GM12865 (cell line): ENCODE results near the gene ADPRM.
A peak's percentile ranks its signal among the peaks of the same experiment; 100 is the strongest.

ENCODE experiments used
- DNase-seq: peaks from one replicate; pipeline ENCODE4 v3.0.0; 2010; ENCODE audit warnings: low read depth
- H3K4me3 ChIP-seq: 2 replicates; pipeline ENCODE4 v1.5.1; 2011; ENCODE audit warnings: mild to moderate bottlenecking, low read depth, low read length, control low read depth
- TF ChIP-seq, protein P1 (sequence below): IDR thresholded peaks from 2 replicates; pipeline ENCODE4 v1.5.1; 2011; ENCODE audit warnings: low read length, control low read depth, low read depth, inconsistent platforms; ENCODE audit not compliant: insufficient read depth; ENCODE audit errors: missing control alignments

Gene ADPRM

DNA sequence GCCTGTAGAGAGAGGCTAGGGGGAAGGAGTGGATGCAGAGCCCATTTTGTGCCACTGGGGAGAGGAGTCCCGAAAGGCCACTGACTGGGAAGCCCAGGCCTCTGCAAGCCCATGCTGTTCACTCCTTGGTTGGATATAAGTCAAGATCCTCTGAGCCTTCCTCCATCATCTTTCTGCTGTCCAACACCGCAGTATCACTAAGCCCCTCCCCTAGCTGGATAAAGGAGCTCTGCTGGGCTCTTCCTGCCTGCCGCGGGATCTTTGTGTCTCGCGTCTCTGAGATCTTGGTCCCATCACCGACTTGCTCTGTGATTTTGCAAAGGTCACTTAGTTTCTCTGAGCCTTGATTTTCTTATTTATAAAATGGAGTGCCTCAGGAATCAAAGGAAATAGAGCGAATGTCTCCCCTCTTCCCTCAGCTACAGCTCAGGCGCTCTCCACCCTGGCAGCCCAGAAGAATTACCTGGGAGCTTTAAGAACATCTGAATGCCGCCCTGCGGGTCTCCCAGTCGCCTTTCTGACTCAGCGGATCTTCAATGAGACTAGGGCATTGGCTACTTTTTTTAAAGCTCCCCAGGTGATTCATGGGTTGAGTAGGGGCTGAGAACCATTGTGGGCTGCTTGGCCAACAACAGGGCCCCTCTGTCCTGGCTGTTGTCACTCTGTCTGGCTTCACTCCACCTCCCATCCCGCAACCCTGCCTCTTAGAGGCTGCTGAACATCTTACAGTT, 57.6 kb downstream of the ADPRM start:
- no peak for DNase-seq
- TF ChIP-seq, protein P1, sequence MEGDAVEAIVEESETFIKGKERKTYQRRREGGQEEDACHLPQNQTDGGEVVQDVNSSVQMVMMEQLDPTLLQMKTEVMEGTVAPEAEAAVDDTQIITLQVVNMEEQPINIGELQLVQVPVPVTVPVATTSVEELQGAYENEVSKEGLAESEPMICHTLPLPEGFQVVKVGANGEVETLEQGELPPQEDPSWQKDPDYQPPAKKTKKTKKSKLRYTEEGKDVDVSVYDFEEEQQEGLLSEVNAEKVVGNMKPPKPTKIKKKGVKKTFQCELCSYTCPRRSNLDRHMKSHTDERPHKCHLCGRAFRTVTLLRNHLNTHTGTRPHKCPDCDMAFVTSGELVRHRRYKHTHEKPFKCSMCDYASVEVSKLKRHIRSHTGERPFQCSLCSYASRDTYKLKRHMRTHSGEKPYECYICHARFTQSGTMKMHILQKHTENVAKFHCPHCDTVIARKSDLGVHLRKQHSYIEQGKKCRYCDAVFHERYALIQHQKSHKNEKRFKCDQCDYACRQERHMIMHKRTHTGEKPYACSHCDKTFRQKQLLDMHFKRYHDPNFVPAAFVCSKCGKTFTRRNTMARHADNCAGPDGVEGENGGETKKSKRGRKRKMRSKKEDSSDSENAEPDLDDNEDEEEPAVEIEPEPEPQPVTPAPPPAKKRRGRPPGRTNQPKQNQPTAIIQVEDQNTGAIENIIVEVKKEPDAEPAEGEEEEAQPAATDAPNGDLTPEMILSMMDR = no peak
- H3K4me3 ChIP-seq = no peak overlapping the region

GRCh38 chr17:10755592-10756127, 58.3 kb downstream of the ADPRM start:
- no peak for DNase-seq
- TF ChIP-seq, protein P1 = no peak
- no peak overlapping the region for H3K4me3 ChIP-seq

DNA sequence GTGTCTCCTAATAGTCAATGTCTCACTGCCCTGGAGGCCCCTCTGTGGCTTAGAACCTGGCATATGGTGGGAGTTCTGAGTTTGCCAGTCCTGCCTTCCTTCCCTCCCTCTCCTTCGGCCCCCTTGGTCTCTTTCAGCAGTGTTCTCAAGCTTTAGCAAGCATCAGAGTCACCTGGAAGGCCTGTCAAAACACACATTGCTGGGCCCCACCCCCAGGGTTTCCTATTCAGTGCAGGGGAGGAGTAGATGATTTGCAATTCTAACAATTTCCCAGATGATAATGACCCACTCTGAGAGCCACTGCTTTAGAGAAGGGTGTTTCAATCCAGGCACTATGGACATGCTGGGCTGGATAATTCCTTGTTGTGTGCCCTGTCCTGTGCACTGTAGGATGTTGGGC, 58.8 kb downstream of the ADPRM start:
- TF ChIP-seq, protein P1 = no peak
- no peak for DNase-seq
- no peak overlapping the region for H3K4me3 ChIP-seq

DNA sequence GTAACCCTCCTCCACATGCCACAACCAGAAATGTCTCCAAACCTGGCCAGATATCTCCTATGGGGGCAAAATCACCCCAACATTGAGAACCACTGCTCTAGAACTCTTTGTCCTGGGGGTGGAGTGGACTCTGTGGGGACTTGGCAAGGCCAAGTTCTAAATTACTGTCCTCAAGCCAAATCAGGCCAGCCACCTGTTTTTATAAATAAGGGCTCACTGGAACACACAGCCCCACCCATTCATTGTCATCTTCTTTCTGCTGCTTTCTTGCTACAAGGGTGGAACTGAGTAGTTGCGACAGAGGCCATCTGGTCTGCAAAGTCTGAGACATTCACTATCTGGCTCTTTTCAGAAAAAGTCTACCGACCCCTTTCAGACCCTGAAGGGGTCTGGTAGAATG, 59.2 kb downstream of the ADPRM start:
- DNase-seq = no peak
- TF ChIP-seq, protein P1 = no peak
- H3K4me3 ChIP-seq = no peak overlapping the region

DNA sequence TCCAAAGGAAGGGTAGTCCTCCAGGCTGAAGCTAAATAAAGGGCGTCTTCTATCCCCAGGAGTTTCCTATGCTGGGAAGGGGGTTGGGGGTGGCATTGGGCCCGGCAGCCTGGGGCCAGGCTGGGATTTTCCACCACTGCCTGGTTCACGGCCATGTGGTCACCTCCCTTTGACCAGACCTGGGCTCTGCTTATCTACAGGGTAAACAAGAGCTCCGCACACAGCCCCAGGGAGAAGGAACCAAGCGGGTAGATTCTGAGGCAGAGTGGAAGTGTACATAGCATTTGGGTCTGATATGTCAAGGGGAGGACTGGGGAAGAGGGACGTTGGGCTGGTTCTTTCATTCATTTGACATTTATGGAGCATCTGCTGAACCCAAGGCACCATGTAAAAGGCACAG, 59.7 kb downstream of the ADPRM start:
- H3K4me3 ChIP-seq = no peak overlapping the region
- no peak for DNase-seq
- TF ChIP-seq, protein P1 = no peak

DNA sequence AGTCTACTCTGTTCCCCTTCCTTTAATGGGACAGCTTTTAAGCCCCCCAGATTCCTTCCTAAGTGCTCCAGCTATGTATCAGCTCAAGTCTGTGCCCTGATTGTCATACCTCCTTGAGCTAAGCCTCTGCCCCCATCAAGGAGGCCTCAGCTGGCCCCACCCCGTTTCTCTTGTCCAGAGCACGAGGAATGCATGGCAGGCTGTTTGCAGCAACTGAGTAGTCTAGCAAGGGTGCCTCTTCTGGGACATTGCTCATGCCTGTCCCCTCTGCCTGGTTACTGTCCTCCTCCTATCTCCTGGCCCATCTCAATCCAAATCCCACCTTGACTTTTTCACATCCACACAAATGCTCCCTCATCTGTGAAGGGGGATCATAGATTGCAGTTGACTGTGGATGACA, 60.3 kb downstream of the ADPRM start:
- DNase-seq = no peak
- TF ChIP-seq, protein P1 = no peak
- H3K4me3 ChIP-seq = no peak overlapping the region

DNA sequence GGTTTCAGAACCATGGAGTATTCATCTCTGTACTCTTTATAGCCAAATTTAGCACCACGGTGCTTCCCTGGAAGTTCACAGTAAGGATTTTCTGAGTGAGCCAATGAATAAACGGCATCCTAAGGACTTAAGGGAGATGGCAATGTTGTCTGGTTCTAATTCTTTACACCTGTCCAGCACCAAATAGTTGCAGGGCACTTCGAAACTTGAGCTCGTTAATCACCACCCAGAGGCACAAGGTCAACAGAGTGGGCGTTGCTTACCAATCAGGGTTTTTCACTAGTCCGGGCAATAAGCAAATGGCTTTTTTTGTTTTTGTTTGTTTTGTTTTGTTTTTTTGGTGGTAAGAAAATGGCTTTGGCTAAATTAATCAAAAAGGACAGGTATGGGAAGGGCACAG, 60.7 kb downstream of the ADPRM start:
- H3K4me3 ChIP-seq = no peak overlapping the region
- TF ChIP-seq, protein P1 = no peak
- DNase-seq = peak; percentile 12
